ENCODE measurements around the gene TFR2.

DNA sequence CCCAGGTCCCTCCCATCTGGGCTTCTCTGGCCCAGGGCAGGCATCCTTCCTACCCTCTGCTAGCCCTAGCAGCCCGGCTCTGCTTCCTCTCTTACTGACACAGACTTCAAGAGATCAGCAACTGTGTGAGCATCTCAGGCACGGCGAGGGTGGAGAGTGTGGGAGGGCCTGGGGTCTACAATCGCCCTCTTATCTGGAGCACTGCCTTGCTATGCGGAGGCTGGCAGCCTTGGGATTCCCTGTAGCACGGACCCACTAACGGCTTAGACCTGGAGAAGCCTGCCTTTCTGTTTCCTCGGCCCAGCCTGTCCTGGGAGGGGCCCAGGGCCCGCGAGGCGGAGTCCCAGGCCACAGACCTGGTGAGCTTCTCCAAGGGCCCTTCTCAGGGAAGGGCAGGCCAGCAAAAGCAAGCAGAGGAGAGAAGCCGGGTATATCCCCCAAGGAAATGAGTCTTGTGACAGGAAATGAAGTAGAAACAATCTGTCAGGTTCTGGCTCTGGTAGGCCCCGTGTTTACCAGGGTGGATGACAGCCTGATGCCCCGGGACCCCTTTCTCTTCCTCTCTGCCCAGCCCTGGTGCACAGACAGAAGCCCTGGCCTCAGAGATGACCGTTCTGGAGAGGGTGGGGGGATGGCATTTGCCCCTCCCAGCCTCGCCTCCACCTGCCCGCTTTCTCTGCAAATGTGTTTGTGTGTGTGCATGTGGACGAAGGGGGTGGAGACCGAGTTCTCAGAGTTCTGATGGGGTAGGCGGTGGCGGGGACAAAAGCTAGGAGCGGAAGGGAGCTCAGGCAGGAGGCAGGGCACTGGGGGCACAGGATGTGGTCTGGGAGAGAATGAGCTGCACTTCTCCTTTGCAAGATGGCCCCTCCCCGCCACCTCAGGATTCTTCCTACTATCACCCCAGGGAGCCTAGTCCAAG, 58.0 kb downstream of the TFR2 start:
- TF ChIP-seq, protein P1, sequence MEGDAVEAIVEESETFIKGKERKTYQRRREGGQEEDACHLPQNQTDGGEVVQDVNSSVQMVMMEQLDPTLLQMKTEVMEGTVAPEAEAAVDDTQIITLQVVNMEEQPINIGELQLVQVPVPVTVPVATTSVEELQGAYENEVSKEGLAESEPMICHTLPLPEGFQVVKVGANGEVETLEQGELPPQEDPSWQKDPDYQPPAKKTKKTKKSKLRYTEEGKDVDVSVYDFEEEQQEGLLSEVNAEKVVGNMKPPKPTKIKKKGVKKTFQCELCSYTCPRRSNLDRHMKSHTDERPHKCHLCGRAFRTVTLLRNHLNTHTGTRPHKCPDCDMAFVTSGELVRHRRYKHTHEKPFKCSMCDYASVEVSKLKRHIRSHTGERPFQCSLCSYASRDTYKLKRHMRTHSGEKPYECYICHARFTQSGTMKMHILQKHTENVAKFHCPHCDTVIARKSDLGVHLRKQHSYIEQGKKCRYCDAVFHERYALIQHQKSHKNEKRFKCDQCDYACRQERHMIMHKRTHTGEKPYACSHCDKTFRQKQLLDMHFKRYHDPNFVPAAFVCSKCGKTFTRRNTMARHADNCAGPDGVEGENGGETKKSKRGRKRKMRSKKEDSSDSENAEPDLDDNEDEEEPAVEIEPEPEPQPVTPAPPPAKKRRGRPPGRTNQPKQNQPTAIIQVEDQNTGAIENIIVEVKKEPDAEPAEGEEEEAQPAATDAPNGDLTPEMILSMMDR (IDR thresholded peaks at IDR 0.05): no peak
- no peak for TF ChIP-seq POLR2A (IDR thresholded peaks at IDR 0.05)

Data from lower leg skin (tissue), 3 donors.